Duodenal mucosa (tissue), 2 donors: ENCODE results near the gene AGAP3.

Experiments used
- H3K27ac ChIP-seq: one replicate; pipeline ENCODE4 v1.7.0; 2013; ENCODE audit warnings: low read depth, low read length
- H3K27me3 ChIP-seq, 2 donors: one replicate each; pipeline ENCODE4 v1.7.0; 2013; ENCODE audit warnings: low read length in 2 of 2, control low read depth in 1 of 2; ENCODE audit not compliant: insufficient read depth in 2 of 2, control insufficient read depth in 1 of 2
- H3K36me3 ChIP-seq, 2 donors: one replicate each; pipeline ENCODE4 v1.7.0; 2013; ENCODE audit warnings: low read length in 2 of 2, control low read depth in 1 of 2; ENCODE audit not compliant: insufficient read depth in 2 of 2, control insufficient read depth in 1 of 2
- H3K4me1 ChIP-seq, 2 donors: one replicate each; pipeline ENCODE4 v1.7.0; 2013; ENCODE audit warnings: low read length in 2 of 2, control low read depth in 1 of 2; ENCODE audit not compliant: insufficient read depth in 2 of 2, control insufficient read depth in 1 of 2
- H3K4me3 ChIP-seq, 2 donors: one replicate each; pipeline ENCODE4 v1.7.0; 2013; ENCODE audit warnings: low read length in 2 of 2, low read depth in 1 of 2
- H3K9ac ChIP-seq, 2 donors: one replicate each; pipeline ENCODE4 v1.7.0; 2013; ENCODE audit warnings: low read length in 2 of 2, low read depth in 1 of 2
- H3K9me3 ChIP-seq, 2 donors: one replicate each; pipeline ENCODE4 v1.7.0; 2013; ENCODE audit warnings: low read length in 2 of 2, control low read depth in 1 of 2; ENCODE audit not compliant: control insufficient read depth in 1 of 2

Gene AGAP3

DNA sequence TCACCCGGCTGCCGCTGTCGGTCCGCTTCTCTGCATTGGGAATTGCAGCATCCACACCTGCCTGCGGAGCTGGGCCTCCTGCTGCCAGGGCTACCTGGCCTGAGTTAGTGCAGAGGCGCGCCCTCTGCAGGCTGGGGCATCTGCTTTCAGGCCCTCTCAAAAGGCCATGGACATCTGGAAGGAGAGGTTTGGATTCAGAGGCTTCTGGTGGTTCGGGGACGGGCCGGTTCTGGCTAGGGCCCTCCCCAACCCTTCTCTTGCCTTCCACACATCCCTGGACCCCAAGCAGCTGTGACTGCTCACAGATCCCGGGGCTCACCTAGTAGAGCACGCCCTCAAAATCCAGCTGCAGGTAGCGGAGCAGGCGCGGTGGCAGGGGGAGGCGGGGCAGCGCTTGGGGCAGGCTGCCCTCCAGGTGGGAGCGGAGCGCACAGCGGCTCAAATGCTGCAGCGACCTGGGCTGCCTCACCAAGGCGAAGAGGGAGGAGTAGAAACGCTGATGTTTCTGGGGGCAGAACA, 89.6 kb downstream of the AGAP3 start:
- H3K27ac ChIP-seq, result no peak overlapping the region
- H3K27me3 ChIP-seq, result peaks cover 14 to 26% of the 10 kb centered on the region in 2 donors
- H3K4me3 ChIP-seq, result no peak overlapping the region
- H3K36me3 ChIP-seq, result no peaks in the 10 kb centered on the region
- H3K4me1 ChIP-seq, result no peaks in the 10 kb centered on the region
- H3K9me3 ChIP-seq, result no peaks in the 10 kb centered on the region
- no peak overlapping the region for H3K9ac ChIP-seq

DNA sequence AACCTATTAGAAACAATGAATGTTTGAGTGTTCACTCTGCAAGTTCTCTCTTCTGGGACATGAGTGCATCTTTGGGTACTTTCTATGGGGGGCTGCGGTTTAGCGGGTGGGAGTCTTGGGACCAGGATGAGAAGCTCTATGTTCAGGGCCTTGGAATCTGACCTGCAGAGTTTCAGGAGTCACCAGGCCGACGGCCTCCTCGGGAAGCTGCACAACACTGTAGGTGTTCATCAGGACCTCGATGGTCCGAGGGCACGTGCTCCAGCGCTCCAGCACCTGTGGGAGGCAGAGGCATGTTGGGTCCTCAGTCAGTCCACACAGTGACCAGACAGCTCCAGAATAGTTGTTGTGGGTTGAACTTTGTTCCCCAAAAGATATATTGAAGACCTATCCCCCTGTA, 90.1 kb downstream of the AGAP3 start:
- Histone ChIP-seq H3K9me3 (no peaks in the 10 kb centered on the region), H3K4me1 (no peaks in the 10 kb centered on the region), H3K9ac (no peak overlapping the region), H3K27ac (no peak overlapping the region), H3K4me3 (no peak overlapping the region), H3K27me3 (peaks cover 9 to 26% of the 10 kb centered on the region in 2 donors), H3K36me3 (no peaks in the 10 kb centered on the region)

DNA sequence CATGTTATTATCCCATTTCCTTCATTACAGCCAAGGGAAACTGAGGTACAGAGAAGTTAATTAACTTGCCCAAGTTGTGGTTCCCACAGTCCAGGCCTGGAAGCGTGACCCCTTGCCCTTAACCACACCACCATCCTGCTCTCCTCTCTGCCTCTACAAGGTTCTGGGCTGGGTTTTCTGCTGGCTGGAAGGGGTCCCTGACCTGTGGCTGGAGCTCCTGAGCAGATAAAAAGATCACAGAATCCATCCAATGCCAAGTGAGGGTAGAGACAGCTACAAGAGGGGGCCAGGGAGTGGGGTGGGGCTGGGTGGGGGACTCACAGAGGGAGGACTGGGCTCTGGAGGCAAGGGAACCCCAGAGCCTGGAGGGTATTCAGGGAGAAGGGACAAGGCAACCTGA, 91.0 kb downstream of the AGAP3 start:
- Histone ChIP-seq H3K4me1 (no peaks in the 10 kb centered on the region), H3K27ac (no peak overlapping the region), H3K27me3 (peaks cover 9 to 23% of the 10 kb centered on the region in 2 donors), H3K9ac (no peak overlapping the region), H3K9me3 (no peaks in the 10 kb centered on the region), H3K4me3 (no peak overlapping the region), H3K36me3 (no peaks in the 10 kb centered on the region)

DNA sequence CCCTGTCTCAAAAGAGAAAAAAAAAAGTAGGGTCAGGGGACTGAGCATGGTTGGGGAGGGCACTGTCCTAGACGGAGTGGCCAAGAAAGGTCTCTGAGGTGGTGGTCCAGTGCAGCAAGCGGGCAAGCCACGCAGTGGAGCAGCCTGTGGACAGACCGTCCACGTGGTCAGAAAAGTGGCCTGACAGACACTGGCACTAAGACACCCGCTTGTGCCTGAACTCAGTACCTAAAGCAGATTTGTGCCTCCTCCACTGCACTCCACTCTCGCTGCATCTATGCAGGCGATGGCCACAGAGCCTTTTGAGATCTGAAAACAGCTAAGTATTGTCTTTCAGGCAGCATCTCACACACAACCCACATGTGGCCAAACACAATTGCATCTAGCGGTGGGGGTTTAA, 92.0 kb downstream of the AGAP3 start:
- no peaks in the 10 kb centered on the region for H3K36me3 ChIP-seq
- H3K4me1 ChIP-seq, result no peaks in the 10 kb centered on the region
- H3K27ac ChIP-seq, result no peak overlapping the region
- no peak overlapping the region for H3K9ac ChIP-seq
- no peak overlapping the region for H3K4me3 ChIP-seq
- H3K9me3 ChIP-seq, result no peaks in the 10 kb centered on the region
- peaks cover 3 to 16% of the 10 kb centered on the region in 2 donors for H3K27me3 ChIP-seq

DNA sequence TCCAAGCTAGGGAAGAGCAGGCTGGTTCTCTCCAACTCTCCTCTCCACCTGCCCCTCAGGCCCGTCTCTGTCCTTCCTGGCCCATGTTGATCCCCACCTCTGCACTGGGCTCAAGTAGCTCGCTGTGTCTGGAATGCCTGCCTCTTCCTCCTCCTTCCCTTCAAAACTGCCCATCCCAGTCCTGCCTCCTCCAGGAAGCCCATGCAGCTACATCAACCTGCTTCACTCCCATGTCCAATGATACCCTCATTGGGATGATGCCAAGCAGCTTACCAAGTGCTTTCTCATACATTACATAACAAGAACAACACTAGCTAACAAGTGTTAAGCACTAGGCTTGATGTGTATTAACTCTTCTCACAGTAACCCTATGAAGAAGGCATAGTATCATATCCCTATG, 92.6 kb downstream of the AGAP3 start:
- H3K4me3 ChIP-seq, result no peak overlapping the region
- no peak overlapping the region for H3K27ac ChIP-seq
- peaks cover 3 to 14% of the 10 kb centered on the region in 2 donors for H3K27me3 ChIP-seq
- H3K9me3 ChIP-seq, result no peaks in the 10 kb centered on the region
- no peaks in the 10 kb centered on the region for H3K4me1 ChIP-seq
- H3K9ac ChIP-seq, result no peak overlapping the region
- no peaks in the 10 kb centered on the region for H3K36me3 ChIP-seq

DNA sequence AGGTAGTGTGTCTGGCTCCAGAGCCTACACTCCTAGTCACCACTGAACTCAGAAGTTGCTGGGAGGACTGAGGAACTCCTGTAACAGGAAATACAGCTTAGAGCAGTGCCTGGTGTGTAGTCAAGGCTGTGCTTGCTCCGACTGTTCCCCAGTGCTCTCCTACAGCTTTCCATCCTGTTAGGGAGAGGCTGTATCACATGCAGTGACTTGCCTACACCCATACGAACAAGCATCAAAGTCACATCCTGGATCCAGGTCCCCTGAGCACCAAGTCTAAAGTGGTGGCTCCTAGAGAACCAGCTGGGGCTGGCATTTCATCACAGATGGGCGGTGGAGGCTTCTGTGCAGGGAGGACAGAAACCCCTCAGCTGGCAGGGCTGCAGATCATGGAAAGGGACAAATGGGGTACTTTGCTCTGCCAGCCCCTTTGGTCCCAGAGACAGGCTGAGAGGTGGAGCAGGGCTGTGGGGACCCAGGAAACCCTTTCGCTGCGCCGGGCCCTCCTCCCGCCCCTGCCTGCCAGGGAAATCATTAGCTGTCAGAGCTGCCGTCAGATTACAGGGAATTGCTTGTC, 93.1 kb downstream of the AGAP3 start:
- H3K9ac ChIP-seq, result no peak overlapping the region
- no peaks in the 10 kb centered on the region for H3K4me1 ChIP-seq
- no peak overlapping the region for H3K27ac ChIP-seq
- no peak overlapping the region for H3K4me3 ChIP-seq
- H3K36me3 ChIP-seq, result no peaks in the 10 kb centered on the region
- peaks cover 3 to 14% of the 10 kb centered on the region in 2 donors for H3K27me3 ChIP-seq
- no peaks in the 10 kb centered on the region for H3K9me3 ChIP-seq

DNA sequence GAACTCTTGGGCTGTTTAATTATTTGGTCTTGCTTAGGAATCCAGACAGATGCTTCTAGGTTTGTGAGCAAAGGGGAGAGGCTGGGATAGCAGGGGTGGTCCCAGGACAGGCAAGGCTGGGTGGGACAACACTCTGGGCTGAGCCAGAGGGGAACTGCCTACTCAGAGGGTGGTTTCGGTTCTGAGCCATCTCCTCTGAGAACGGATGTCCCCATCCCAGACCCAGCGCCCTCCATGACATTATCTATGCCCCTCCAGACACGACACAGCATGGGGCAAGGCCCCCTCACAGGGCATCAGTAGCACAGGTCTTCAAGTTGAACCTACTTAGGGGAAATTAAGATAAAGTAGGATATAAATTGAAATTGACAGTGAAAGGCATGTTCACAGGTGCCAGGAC, 93.7 kb downstream of the AGAP3 start:
- Histone ChIP-seq H3K4me1 (no peaks in the 10 kb centered on the region), H3K4me3 (no peak overlapping the region), H3K27ac (no peak overlapping the region), H3K36me3 (no peaks in the 10 kb centered on the region), H3K27me3 (peaks cover 3 to 14% of the 10 kb centered on the region in 2 donors), H3K9me3 (no peaks in the 10 kb centered on the region), H3K9ac (no peak overlapping the region)

DNA sequence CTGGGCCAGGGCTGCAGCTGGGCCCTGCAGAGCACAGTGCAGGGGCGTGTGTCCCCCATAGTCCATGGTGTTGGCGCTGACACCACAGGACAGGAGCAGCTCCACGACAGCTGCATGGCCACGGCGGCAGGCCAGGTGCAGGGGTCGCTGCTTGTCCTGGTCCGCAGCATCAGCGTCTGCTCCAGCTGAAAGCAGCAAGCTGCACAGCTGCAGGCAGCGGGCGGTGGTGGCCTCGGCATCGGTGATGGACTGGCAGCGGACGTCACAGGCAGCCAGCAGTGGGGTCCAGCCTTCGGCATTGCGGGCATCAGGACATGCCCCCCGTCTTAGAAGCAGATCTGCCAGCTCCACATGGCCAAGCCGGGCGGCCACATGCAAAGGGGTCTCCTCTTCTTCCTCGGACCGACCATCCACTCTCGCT, 94.7 kb downstream of the AGAP3 start:
- no peaks in the 10 kb centered on the region for H3K4me1 ChIP-seq

DNA sequence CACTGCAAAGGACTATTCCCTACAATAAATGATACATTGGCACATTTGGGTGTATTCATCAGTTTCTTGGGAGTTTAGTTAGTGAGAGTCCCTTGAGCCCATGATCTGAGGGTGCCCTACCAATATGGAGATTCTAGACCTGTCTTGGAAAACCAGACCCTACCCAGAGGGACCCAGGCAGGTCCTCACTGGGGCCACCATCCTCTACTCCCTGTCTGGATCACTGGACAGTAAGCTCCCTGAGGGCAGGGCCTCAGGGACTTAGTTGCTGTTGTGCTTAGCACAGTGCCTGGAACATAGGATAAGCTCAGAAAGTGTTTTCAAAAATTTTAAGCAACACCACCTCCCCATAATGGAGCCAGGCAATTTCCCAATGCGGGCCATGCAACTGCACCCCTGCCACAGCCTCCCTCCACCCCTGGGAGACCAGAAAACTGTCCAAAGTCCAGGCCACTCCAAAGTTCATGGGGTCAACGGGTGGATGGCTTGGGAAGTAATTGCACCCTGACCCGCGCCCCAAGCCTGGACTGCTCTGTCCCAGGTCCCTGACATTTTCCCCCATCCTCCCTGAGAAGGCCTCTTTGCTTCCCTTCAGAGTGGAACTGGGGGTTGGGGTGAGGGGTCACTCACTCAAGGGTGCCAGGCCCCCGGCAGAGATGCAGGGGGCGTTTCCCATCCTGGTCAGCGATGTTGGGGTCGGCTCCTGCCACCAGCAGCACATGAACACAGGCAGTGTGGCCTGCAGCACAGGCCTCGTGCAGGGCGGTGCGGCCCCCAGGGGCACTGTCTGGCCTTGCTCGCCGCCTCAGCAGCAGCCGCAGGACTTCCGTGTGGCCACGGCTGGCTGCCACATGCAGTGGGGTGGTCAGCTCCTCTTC, 99.7 kb downstream of the AGAP3 start:
- H3K36me3 ChIP-seq, result no peaks in the 10 kb centered on the region
- H3K4me3 ChIP-seq, result no peak overlapping the region
- H3K27me3 ChIP-seq, result no peaks in the 10 kb centered on the region
- H3K9me3 ChIP-seq, result no peaks in the 10 kb centered on the region
- H3K9ac ChIP-seq, result no peak overlapping the region
- H3K27ac ChIP-seq, result no peak overlapping the region
- no peaks in the 10 kb centered on the region for H3K4me1 ChIP-seq

More for the DNA sequence above, 94.7 kb downstream of the AGAP3 start:
- H3K9me3 ChIP-seq, result no peaks in the 10 kb centered on the region
- H3K27me3 ChIP-seq, result peaks cover under 1 to 10% of the 10 kb centered on the region in 2 donors
- no peak overlapping the region for H3K4me3 ChIP-seq
- H3K9ac ChIP-seq, result no peak overlapping the region
- H3K27ac ChIP-seq, result no peak overlapping the region
- no peaks in the 10 kb centered on the region for H3K36me3 ChIP-seq

DNA sequence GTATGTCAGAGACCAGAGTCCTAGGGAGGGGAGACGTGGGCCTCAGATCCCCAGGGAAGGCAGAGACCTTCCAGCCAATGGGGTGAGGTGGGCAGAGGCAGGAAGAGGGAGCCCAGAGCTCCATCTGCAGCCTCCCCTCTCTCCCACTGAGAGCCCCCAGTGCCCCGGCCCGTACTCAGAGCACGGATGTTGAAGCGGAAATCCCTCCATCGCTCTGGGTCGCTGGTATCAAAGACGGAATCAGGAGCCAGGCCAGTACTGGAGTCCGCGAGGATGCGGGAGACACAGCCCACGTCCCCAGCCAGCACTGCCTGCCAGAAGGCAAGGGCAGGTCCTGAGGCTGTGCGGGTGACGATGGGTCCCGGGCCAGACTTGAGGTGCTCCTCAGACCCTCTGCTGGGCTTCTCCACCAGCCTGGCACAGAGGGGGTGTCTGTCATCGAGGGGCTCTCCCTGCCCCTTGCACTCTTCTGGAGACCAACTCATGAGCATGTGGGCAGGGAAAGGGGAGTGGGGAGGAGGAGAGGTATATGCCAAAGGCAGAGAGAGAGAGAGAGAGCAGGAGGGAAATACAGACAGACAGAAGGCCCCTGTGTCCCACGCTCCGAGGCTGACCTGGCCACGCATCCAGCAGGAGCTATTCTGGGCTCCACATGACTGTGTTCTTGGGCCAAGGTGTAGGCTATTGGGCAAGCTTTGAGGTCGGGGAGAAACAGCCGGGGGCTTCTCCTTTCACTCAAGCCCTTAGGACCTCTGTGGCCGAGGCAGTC, 100.5 kb downstream of the AGAP3 start, which contains the start of gene ASB10:
ASB10 (minus strand) TSS at position 611 of the 769 bp plus-strand sequence; CDS start at position 491, 120 bp downstream.
- Histone ChIP-seq H3K4me1 (no peaks in the 10 kb centered on the region), H3K27me3 (no peaks in the 10 kb centered on the region), H3K9me3 (no peaks in the 10 kb centered on the region), H3K27ac (no peak within 1 kb of the TSS), H3K36me3 (no peaks in the 10 kb centered on the region), H3K9ac (no peak within 1 kb of the TSS), H3K4me3 (no peak within 1 kb of the TSS)
